HepG2 (cell line): Measurements from ENCODE around the gene SMAD7. TPM values are rescaled to one million over a fixed set of nuclear protein-coding genes. Genes with fewer than 3 reads are reported as not detected.

Experiments
- ATF4 ChIP-seq, 2 experiments: fragments of 450-650 bp in 1 of 2; sonication (generic) in 1 of 2; formaldehyde crosslinking; IDR thresholded peaks; 2 replicates each; pipeline versions ENCODE4 v1.5.0 to v1.8.0; 2020 to 2022; ENCODE audit warnings: mild to moderate bottlenecking in 1 of 2, missing genetic modification reagents in 1 of 2
- BRCA1 ChIP-seq: sonication (generic); formaldehyde crosslinking; IDR thresholded peaks from 2 replicates; pipeline ENCODE4 v1.4.0; 2020; ENCODE audit warnings: missing genetic modification reagents
- CBFB ChIP-seq: sonication (generic); formaldehyde crosslinking; IDR thresholded peaks from 2 replicates; pipeline ENCODE4 v1.4.0; 2020; ENCODE audit warnings: missing genetic modification reagents
- DR1 ChIP-seq: sonication (generic); formaldehyde crosslinking; IDR thresholded peaks from 2 replicates; pipeline ENCODE4 v1.8.0; 2021; ENCODE audit warnings: mild to moderate bottlenecking, missing genetic modification reagents, inconsistent platforms
- EZH2 ChIP-seq: conservative IDR thresholded peaks from 2 replicates; pipeline ENCODE4 v1.6.1; 2012; ENCODE audit warnings: mild to moderate bottlenecking, low read depth, low read length, moderate library complexity
- FOXC1 ChIP-seq: sonication (generic); formaldehyde crosslinking; IDR thresholded peaks from 2 replicates; pipeline ENCODE4 v1.8.0; 2022; ENCODE audit warnings: mild to moderate bottlenecking, missing genetic modification reagents, borderline replicate concordance
- HES4 ChIP-seq: sonication (generic); formaldehyde crosslinking; IDR thresholded peaks from 2 replicates; pipeline ENCODE4 v1.9.0; 2021; ENCODE audit warnings: mild to moderate bottlenecking, missing genetic modification reagents, borderline replicate concordance
- HMG20B ChIP-seq: conservative IDR thresholded peaks from 2 replicates; pipeline ENCODE4 v1.6.1; 2016; ENCODE audit warnings: missing genetic modification reagents, missing compliant biosample characterization
- HNRNPH1 ChIP-seq: fragments of 200-400 bp; formaldehyde crosslinking; optimal IDR thresholded peaks from 2 replicates; pipeline ENCODE3; 2017; ENCODE audit warnings: mild to moderate bottlenecking, low read depth, low read length
- HOXD1 ChIP-seq: sonication (generic); formaldehyde crosslinking; IDR thresholded peaks from 2 replicates; pipeline ENCODE4 v1.5.0; 2020; ENCODE audit warnings: missing genetic modification reagents
- KAT7 ChIP-seq: IDR thresholded peaks from 2 replicates; pipeline ENCODE4 v1.6.1; 2018; ENCODE audit warnings: borderline replicate concordance, missing compliant biosample characterization
- KAT8 ChIP-seq: IDR thresholded peaks from 2 replicates; pipeline ENCODE4 v1.6.1; 2016; ENCODE audit warnings: missing genetic modification reagents, missing compliant biosample characterization
- KLF16 ChIP-seq, 2 experiments: sonication (generic) in 1 of 2; formaldehyde crosslinking in 1 of 2; IDR thresholded peaks; 2 replicates each; pipeline versions ENCODE4 v1.6.1 to v1.8.0; 2016 to 2023; ENCODE audit warnings: missing genetic modification reagents in 2 of 2, missing compliant biosample characterization in 1 of 2
- MZF1 ChIP-seq: sonication (generic); formaldehyde crosslinking; IDR thresholded peaks from 2 replicates; pipeline ENCODE4 v1.8.1; 2023; ENCODE audit warnings: mild to moderate bottlenecking, missing genetic modification reagents, borderline replicate concordance
- NR1H2 ChIP-seq: sonication (generic); formaldehyde crosslinking; IDR thresholded peaks from 2 replicates; pipeline ENCODE4 v1.8.1; 2022; ENCODE audit warnings: low read depth, missing genetic modification reagents, borderline replicate concordance
- PAF1 ChIP-seq: IDR thresholded peaks from 2 replicates; pipeline ENCODE4 v1.6.1; 2016; ENCODE audit warnings: missing genetic modification reagents, missing compliant biosample characterization
- PLRG1 ChIP-seq: fragments of 450-650 bp; conservative IDR thresholded peaks from 2 replicates; pipeline ENCODE4 v1.6.1; 2016
- ZBTB14 ChIP-seq: sonication (generic); formaldehyde crosslinking; IDR thresholded peaks from 2 replicates; pipeline ENCODE4 v1.4.0; 2020; ENCODE audit warnings: missing genetic modification reagents
- ZFY ChIP-seq: sonication (generic); formaldehyde crosslinking; IDR thresholded peaks from 2 replicates; pipeline ENCODE4 v1.4.0; 2020; ENCODE audit warnings: missing genetic modification reagents
- ZNF3 ChIP-seq: IDR thresholded peaks from 2 replicates; pipeline ENCODE4 v1.7.0; 2017; ENCODE audit warnings: inconsistent platforms
- ZNF550 ChIP-seq: sonication (generic); formaldehyde crosslinking; IDR thresholded peaks from 2 replicates; pipeline ENCODE4 v1.4.0; 2020; ENCODE audit warnings: mild to moderate bottlenecking, missing genetic modification reagents, borderline replicate concordance
- ZNF563 ChIP-seq: sonication (generic); formaldehyde crosslinking; IDR thresholded peaks from 2 replicates; pipeline ENCODE4 v1.8.0; 2022; ENCODE audit warnings: mild to moderate bottlenecking, moderate library complexity, missing genetic modification reagents
- ZNF605 ChIP-seq: sonication (generic); formaldehyde crosslinking; IDR thresholded peaks from 2 replicates; pipeline ENCODE4 v1.8.0; 2022; ENCODE audit warnings: mild to moderate bottlenecking, missing genetic modification reagents
- ZNF614 ChIP-seq: IDR thresholded peaks from 2 replicates; pipeline ENCODE4 v1.6.1; 2018; ENCODE audit warnings: missing biosample characterization, missing genetic modification reagents, inconsistent platforms, borderline replicate concordance
- ZNF672 ChIP-seq: sonication (generic); formaldehyde crosslinking; IDR thresholded peaks from 2 replicates; pipeline ENCODE4 v1.8.1; 2022; ENCODE audit warnings: missing genetic modification reagents
- ZNF768 ChIP-seq: sonication (generic); formaldehyde crosslinking; IDR thresholded peaks from 2 replicates; pipeline ENCODE4 v1.4.0; 2020; ENCODE audit warnings: missing genetic modification reagents
- ZNF772 ChIP-seq: sonication (generic); formaldehyde crosslinking; IDR thresholded peaks from 2 replicates; pipeline ENCODE4 v1.5.0; 2020; ENCODE audit warnings: mild to moderate bottlenecking, missing genetic modification reagents
- ZSCAN21 ChIP-seq: sonication (generic); formaldehyde crosslinking; IDR thresholded peaks from 2 replicates; pipeline ENCODE4 v1.8.0; 2022; ENCODE audit warnings: mild to moderate bottlenecking, missing genetic modification reagents, moderate library complexity, borderline replicate concordance
- ZSCAN31 ChIP-seq: sonication (generic); formaldehyde crosslinking; IDR thresholded peaks from 2 replicates; pipeline ENCODE4 v1.5.0; 2020; ENCODE audit warnings: low read depth, mild to moderate bottlenecking, missing genetic modification reagents
- polyA plus RNA-seq, 8 experiments: library from polyadenylated mRNA; depleted of rRNA in 3 of 8; stranded (reverse) in 7 of 8; unstranded in 1 of 8; fragments of >200 nt; fragmentation: Illumina TruSeq in 4 of 8; extraction: Trizol in 4 of 8; gene quantifications; 2 replicates each; pipeline versions ENCODE4 v1.2.1 to v1.2.3, GENCODE V29; 2011 to 2016; ENCODE audit warnings: low read depth in 4 of 8, missing spikeins in 1 of 8, mixed read lengths in 1 of 8; ENCODE audit not compliant: insufficient read depth in 1 of 8
- total RNA-seq, 5 experiments: library from RNA; depleted of rRNA; stranded (reverse); fragments of >200 nt; fragmentation: Illumina TruSeq; extraction: Trizol; gene quantifications; 2 replicates each; pipeline ENCODE4 v1.2.3, GENCODE V29; 2016; ENCODE audit warnings: low read depth in 1 of 5
- TF ChIP-seq, protein P1 (sequence below): sonication (generic); formaldehyde crosslinking; IDR thresholded peaks from 2 replicates; pipeline ENCODE4 v1.8.0; 2022; ENCODE audit warnings: mild to moderate bottlenecking, missing genetic modification reagents, moderate library complexity

Gene SMAD7
- total and polyA plus RNA-seq, 2 of the 13 experiments (the other 11 are each of a cell fraction or from before 2014, with no cell fraction given), result 17.4 to 24.7 TPM

DNA sequence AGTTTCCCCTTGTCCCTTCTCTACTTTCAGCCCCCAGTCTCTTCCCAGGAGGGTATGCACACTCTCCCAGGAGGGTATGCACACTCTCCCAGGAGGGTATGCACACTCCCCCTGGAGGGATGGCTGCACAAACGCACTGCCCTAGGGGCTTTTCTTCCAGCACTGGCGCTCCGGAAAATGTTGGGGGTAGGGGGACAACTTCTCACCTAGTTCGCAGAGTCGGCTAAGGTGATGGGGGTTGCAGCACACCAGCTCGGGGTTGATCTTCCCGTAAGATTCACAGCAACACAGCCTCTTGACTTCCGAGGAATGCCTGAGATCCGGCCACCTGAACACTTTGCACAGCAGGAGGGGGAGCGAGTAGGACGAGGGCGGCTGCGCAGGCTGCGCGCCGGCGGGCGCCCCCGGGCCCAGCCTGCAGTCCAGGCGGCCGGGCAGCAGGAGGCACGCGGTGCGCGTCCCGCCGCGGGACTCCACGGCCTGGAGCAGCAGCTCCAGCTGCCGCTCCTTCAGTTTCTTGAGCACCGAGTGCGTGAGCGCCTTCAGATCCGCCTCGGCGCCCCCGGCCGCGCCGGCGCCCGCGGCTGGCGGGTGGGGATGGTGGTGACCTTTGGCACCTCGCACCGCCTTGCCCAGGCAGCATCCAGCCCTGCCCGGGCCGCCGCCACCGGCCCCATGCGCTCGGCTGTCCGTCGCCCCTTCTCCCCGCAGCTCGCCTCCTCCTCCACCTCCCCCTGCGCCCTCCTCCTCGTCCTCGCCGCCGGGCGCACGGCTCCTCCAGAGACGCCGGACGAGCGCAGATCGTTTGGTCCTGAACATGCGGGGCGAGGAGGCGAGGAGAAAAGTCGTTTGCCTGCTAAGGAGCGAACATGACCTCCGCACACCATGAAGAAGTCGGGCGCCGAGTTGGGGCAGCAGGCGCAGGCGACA, 894 bp downstream of the SMAD7 start (continued):
- TF ChIP-seq BRCA1 (CRISPR knock-in tag) (no peak), ATF4 (CRISPR knock-in tag; IDR thresholded peaks at IDR 0.05) (no peak), CBFB (CRISPR knock-in tag) (no peak), ZFY (CRISPR knock-in tag) (peak; percentile 53), ZNF768 (CRISPR knock-in tag) (no peak; the same call in 1 of the 2 replicates), NR1H2 (no peak), ZBTB14 (CRISPR knock-in tag) (no peak), PLRG1 (no peak), HOXD1 (CRISPR knock-in tag) (no peak), HMG20B (CRISPR knock-in tag) (no peak), ZNF605 (CRISPR knock-in tag) (no peak), ZNF3 (CRISPR knock-in tag) (no peak), ZSCAN21 (CRISPR knock-in tag) (0 out of 2 replicates have a peak, but pooled peaks have one; percentile 15), EZH2 (no peak), KAT8 (CRISPR knock-in tag) (no peak), HES4 (peak; percentile 45; the same call in 1 of the 2 replicates), KAT7 (CRISPR knock-in tag) (peak; percentile 38; the same call in 1 of the 2 replicates), ZNF772 (CRISPR knock-in tag) (no peak), ZSCAN31 (CRISPR knock-in tag) (no peak), ZNF614 (CRISPR knock-in tag) (no peak), KLF16 (CRISPR knock-in tag; IDR thresholded peaks at IDR 0.05) (no peak), MZF1 (CRISPR knock-in tag) (no peak), HNRNPH1 (no peak), ZNF563 (CRISPR knock-in tag) (no peak), ZNF672 (CRISPR knock-in tag) (no peak), FOXC1 (no peak), ZNF550 (CRISPR knock-in tag) (no peak), DR1 (CRISPR knock-in tag) (no peak), PAF1 (no peak)
- TF ChIP-seq, protein P1, sequence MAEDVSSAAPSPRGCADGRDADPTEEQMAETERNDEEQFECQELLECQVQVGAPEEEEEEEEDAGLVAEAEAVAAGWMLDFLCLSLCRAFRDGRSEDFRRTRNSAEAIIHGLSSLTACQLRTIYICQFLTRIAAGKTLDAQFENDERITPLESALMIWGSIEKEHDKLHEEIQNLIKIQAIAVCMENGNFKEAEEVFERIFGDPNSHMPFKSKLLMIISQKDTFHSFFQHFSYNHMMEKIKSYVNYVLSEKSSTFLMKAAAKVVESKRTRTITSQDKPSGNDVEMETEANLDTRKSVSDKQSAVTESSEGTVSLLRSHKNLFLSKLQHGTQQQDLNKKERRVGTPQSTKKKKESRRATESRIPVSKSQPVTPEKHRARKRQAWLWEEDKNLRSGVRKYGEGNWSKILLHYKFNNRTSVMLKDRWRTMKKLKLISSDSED (CRISPR knock-in tag), result no peak
